ENCODE results near the gene ERICH2.

Gene ERICH2

GRCh38 chr2:170845343-170845742, 75.2 kb downstream of the ERICH2 start:
- POLR2A ChIA-PET = interaction anchor here (0.6 kb wide), 2 partner anchors 29 to 57 kb away, joined by 4 to 8 read pairs; partner anchors contain the start of gene GAD1
- Histone ChIP-seq H3K4me3 (ENCODE audit: low read depth, low read length) (no peak overlapping the region), H3K27ac (ENCODE audit: extremely low read depth, low read depth, low read length) (no peak overlapping the region), H3K9me3 (ENCODE audit: control insufficient read depth, insufficient read depth, low read depth, low read length) (no peaks in the 10 kb centered on the region), H3K36me3 (ENCODE audit: control insufficient read depth in 2 of 2, insufficient read depth in 1 of 2, low read length in 2 of 2) (peaks cover 9 to 17% of the 10 kb centered on the region in 2 experiments; a peak in 2 of 3 replicates), H3K4me1 (ENCODE audit: control insufficient read depth, insufficient read depth, low read length) (no peaks in the 10 kb centered on the region)
- CTCF ChIA-PET = interaction anchor here (0.6 to 4.8 kb wide), 12 partner anchors 10 to 1041 kb away, joined by 3 to 23 read pairs (median 3); no protein-coding TSS in a partner anchor
- no peak for TF ChIP-seq ZNF626 (tag by site-specific recombination; IDR thresholded peaks at IDR 0.05)
- TF ChIP-seq ZNF561 (tag by site-specific recombination; IDR thresholded peaks at IDR 0.05; ENCODE audit: borderline replicate concordance) = no peak
- TF ChIP-seq ZBTB8A (tag by site-specific recombination; IDR thresholded peaks at IDR 0.05) = no peak
- TF ChIP-seq ZXDB (tag by site-specific recombination; IDR thresholded peaks at IDR 0.05) = no peak
- no peak for TF ChIP-seq EGR2 (tag by site-specific recombination; IDR thresholded peaks at IDR 0.05; ENCODE audit: low read depth)
- no peak for TF ChIP-seq ZNF133 (tag by site-specific recombination; IDR thresholded peaks at IDR 0.05)
- no peak for TF ChIP-seq TCF7L2 (IDR thresholded peaks at IDR 0.05; ENCODE audit: borderline replicate concordance, low read depth, low read length)
- TF ChIP-seq OVOL3 (tag by site-specific recombination; IDR thresholded peaks at IDR 0.05) = no peak
- TF ChIP-seq ZBTB49 (tag by site-specific recombination; IDR thresholded peaks at IDR 0.05; ENCODE audit: low read depth) = no peak
- TF ChIP-seq ZNF24 (tag by site-specific recombination; IDR thresholded peaks at IDR 0.05) = no peak
- TF ChIP-seq BCL11B (tag by site-specific recombination; IDR thresholded peaks at IDR 0.05; ENCODE audit: low read depth) = no peak
- TF ChIP-seq, protein P1, sequence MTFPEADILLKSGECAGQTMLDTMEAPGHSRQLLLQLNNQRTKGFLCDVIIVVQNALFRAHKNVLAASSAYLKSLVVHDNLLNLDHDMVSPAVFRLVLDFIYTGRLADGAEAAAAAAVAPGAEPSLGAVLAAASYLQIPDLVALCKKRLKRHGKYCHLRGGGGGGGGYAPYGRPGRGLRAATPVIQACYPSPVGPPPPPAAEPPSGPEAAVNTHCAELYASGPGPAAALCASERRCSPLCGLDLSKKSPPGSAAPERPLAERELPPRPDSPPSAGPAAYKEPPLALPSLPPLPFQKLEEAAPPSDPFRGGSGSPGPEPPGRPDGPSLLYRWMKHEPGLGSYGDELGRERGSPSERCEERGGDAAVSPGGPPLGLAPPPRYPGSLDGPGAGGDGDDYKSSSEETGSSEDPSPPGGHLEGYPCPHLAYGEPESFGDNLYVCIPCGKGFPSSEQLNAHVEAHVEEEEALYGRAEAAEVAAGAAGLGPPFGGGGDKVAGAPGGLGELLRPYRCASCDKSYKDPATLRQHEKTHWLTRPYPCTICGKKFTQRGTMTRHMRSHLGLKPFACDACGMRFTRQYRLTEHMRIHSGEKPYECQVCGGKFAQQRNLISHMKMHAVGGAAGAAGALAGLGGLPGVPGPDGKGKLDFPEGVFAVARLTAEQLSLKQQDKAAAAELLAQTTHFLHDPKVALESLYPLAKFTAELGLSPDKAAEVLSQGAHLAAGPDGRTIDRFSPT (tag by site-specific recombination; IDR thresholded peaks at IDR 0.05) = no peak
- TF ChIP-seq, protein P2, sequence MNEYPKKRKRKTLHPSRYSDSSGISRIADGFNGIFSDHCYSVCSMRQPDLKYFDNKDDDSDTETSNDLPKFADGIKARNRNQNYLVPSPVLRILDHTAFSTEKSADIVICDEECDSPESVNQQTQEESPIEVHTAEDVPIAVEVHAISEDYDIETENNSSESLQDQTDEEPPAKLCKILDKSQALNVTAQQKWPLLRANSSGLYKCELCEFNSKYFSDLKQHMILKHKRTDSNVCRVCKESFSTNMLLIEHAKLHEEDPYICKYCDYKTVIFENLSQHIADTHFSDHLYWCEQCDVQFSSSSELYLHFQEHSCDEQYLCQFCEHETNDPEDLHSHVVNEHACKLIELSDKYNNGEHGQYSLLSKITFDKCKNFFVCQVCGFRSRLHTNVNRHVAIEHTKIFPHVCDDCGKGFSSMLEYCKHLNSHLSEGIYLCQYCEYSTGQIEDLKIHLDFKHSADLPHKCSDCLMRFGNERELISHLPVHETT (tag by site-specific recombination; IDR thresholded peaks at IDR 0.05) = no peak
- TF ChIP-seq ZNF776 (tag by site-specific recombination; IDR thresholded peaks at IDR 0.05; ENCODE audit: borderline replicate concordance) = no peak

DNA sequence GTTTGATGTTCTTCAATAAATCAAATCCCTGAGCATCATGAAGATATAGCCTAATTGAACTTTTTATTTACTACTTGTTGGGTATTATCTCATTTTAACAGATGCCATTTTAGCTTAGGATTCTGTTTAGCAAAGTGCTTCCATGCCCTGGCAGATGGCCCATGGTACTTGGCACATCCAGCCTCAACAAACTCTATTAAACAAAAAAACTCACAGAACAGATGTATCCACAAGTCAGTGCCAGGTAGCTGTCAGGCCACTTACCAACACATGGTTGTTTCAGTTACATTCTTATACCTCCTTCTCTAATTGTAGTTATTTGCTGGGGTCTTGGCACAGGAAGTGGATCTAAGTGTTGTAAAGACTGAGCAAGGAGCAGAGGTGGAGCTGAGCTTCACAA, 76.1 kb downstream of the ERICH2 start:
- H3K4me3 ChIP-seq (ENCODE audit: low read depth, low read length) = no peak overlapping the region
- no peak for TF ChIP-seq ZNF626 (tag by site-specific recombination; IDR thresholded peaks at IDR 0.05)
- no peak for TF ChIP-seq ZFP69B (tag by site-specific recombination; IDR thresholded peaks at IDR 0.05)
- TF ChIP-seq GLI2 (tag by site-specific recombination; IDR thresholded peaks at IDR 0.05; ENCODE audit: borderline replicate concordance, low read depth) = no peak
- no peak for TF ChIP-seq YY1 (tag by site-specific recombination; IDR thresholded peaks at IDR 0.05)
- no peak for TF ChIP-seq ZNF157 (tag by site-specific recombination; IDR thresholded peaks at IDR 0.05)
- H3K27ac ChIP-seq (ENCODE audit: extremely low read depth, low read depth, low read length) = no peak overlapping the region
- H3K9me3 ChIP-seq (ENCODE audit: control insufficient read depth, insufficient read depth, low read depth, low read length) = no peaks in the 10 kb centered on the region
- no peaks in the 10 kb centered on the region for H3K4me1 ChIP-seq (ENCODE audit: control insufficient read depth, insufficient read depth, low read length)
- H3K36me3 ChIP-seq (ENCODE audit: control insufficient read depth in 2 of 2, insufficient read depth in 1 of 2, low read length in 2 of 2) = peaks cover 12 to 17% of the 10 kb centered on the region in 2 experiments; a peak in 2 of 3 replicates
- ChIA-PET POLR2A (no interaction called here), CTCF (interaction anchor here (0.6 to 4.8 kb wide), 5 partner anchors 12 to 82 kb away, joined by 3 to 23 read pairs (median 5); partner anchors contain the start of gene GORASP2)

Data from HEK293 (cell line).